ENCODE data around the gene EPB41L3. TPM values are rescaled to one million over a fixed set of nuclear protein-coding genes. Genes with fewer than 3 reads are reported as not detected.

The EPB41L3 gene
- total RNA-seq (2022; extraction: Qiagen RNA extraction; ENCODE audit: low read depth): 0.11 to 0.82 TPM (median 0.39 TPM) in 5 replicates

DNA sequence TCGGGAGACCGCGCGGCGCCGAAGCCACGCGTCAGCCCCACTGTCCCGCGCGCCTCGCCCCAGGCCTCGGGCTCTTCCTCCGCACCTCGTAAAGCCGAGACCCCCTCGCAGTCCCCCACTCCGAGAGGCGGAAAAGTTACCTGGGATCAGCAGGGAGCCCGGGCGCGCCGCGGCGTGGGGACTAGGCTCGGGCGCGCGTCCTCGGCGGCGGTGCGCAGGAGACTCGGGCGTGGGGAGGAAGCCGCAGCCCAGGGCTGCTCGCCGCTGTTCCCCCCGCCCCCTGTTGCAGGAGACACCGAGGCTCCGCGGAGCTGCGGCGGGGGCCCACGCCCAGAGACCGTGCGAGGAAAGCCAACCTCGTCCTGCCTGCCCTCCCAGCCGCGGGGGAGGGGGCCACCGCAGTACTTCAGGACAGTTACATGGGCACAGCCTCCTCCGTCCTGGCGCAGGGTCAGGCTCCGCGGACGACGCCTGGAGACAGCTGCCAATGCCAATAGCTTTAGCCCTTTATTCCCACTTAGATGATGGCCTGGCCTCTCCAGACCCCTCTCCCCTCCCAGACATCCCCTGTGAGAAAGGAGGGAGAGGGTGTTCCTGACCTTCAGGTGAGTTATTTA, at the start of gene EPB41L3:
Gene EPB41L3 (minus strand): TSS at position 225 of the 617 bp plus-strand sequence. CDS start 54,814 bp downstream, outside the sequence.

Other genes with a start within 250 kb of the EPB41L3 start
- gene ZBTB14, start 248.3 kb downstream of the EPB41L3 start, total RNA-seq (2022; extraction: Qiagen RNA extraction; ENCODE audit: low read depth): 6.8 to 8.1 TPM (median 7.2 TPM) in 5 replicates